PC-3 (cell line): ENCODE measurements around the gene OR2T5. TPM values are rescaled to one million over a fixed set of nuclear protein-coding genes. Genes with fewer than 3 reads are reported as not detected.
"Not testable (repeated sequence)": the region's sequence is repeated elsewhere in the genome, so short reads cannot be mapped to it uniquely, and the experiment has no call there.

ENCODE experiments used
- ATAC-seq: fragments of 200-7000 bp; cut with Tn5 transposase; 2 replicates; pipeline ENCODE4 v1.9.1; 2020; ENCODE audit warnings: mild to moderate bottlenecking, moderate library complexity
- BruUV-seq: library from RNA; stranded (reverse); fragments of 400-500 nt; replicated peaks from 2 replicates; lab custom pipeline; 2021; lab: Mats Ljungman, UMichigan
- CTCF ChIA-PET: fragments of 300-600 bp; sonication (Branson Sonifier 250); formaldehyde crosslinking; loops from one replicate; lab custom pipeline; 2022; ENCODE audit warnings: antibody characterized with exemption; lab: Charles Lee
- POLR2A ChIA-PET: fragments of 300-600 bp; sonication (Branson Sonifier 250); formaldehyde crosslinking; loops from one replicate; lab custom pipeline; 2022; ENCODE audit warnings: antibody characterized with exemption; ENCODE audit not compliant: unreplicated experiment; lab: Charles Lee
- DNase-seq: peaks from one replicate; pipeline ENCODE4 v3.0.0-alpha.2; 2015
- H2AFZ ChIP-seq: fragments of 300-600 bp; sonication (generic); 2 replicates; pipeline ENCODE4 v1.6.0; 2016; ENCODE audit warnings: antibody characterized with exemption, low read length
- H3F3A ChIP-seq: fragments of 300-600 bp; sonication (generic); one replicate; pipeline ENCODE4 v1.6.0; 2017; ENCODE audit warnings: antibody characterized with exemption, low read length, control low read depth, mild to moderate bottlenecking; ENCODE audit not compliant: unreplicated experiment
- H3K27ac ChIP-seq: fragments of 300-600 bp; sonication (generic); 2 replicates; pipeline ENCODE4 v1.5.1; 2016; ENCODE audit warnings: mild to moderate bottlenecking, low read length
- H3K27me3 ChIP-seq: fragments of 300-600 bp; sonication (generic); 2 replicates; pipeline ENCODE4 v1.6.1; 2016; ENCODE audit warnings: low read length, mixed read lengths
- H3K36me3 ChIP-seq: fragments of 300-600 bp; sonication (generic); 2 replicates; pipeline ENCODE4 v1.6.1; 2016; ENCODE audit warnings: low read depth, mixed run types, low read length, mixed read lengths
- H3K4me1 ChIP-seq: fragments of 300-600 bp; sonication (generic); 2 replicates; pipeline ENCODE4 v1.5.1; 2016; ENCODE audit warnings: low read length; ENCODE audit not compliant: insufficient read depth
- H3K4me2 ChIP-seq: fragments of 300-600 bp; sonication (generic); 2 replicates; pipeline ENCODE4 v1.6.0; 2016; ENCODE audit warnings: low read length
- H3K4me3 ChIP-seq: fragments of 300-600 bp; sonication (generic); 2 replicates; pipeline ENCODE4 v1.5.1; 2016; ENCODE audit warnings: mild to moderate bottlenecking, low read length, mixed read lengths
- H3K79me2 ChIP-seq: fragments of 300-600 bp; sonication (generic); 2 replicates; pipeline ENCODE4 v1.6.1; 2017; ENCODE audit warnings: low read length, mixed read lengths
- H3K9ac ChIP-seq: fragments of 300-600 bp; sonication (generic); 2 replicates; pipeline ENCODE4 v1.6.0; 2016; ENCODE audit warnings: mild to moderate bottlenecking, low read length
- H3K9me2 ChIP-seq: fragments of 300-600 bp; sonication (generic); replicated peaks from 2 replicates; pipeline ENCODE4 v1.6.1; 2016; ENCODE audit warnings: mixed run types, low read length, mixed read lengths
- H3K9me3 ChIP-seq: fragments of 300-600 bp; sonication (generic); 2 replicates; pipeline ENCODE4 v1.6.1; 2016; ENCODE audit warnings: low read length, mixed read lengths
- H4K20me1 ChIP-seq: fragments of 300-600 bp; sonication (generic); 2 replicates; pipeline ENCODE4 v1.6.1; 2016; ENCODE audit warnings: low read length, mixed read lengths
- CTCF ChIP-seq: fragments of 300-600 bp; sonication (generic); conservative IDR thresholded peaks from 2 replicates; pipeline ENCODE4 v1.5.1; 2017; ENCODE audit warnings: antibody characterized with exemption, low read depth, mild to moderate bottlenecking, low read length
- EZH2 ChIP-seq: fragments of 300-600 bp; sonication (generic); IDR thresholded peaks from one replicate; pipeline ENCODE4 v1.6.1; 2017; ENCODE audit warnings: antibody characterized with exemption, mild to moderate bottlenecking, low read length; ENCODE audit not compliant: unreplicated experiment
- EZH2phosphoT487 ChIP-seq: fragments of 300-600 bp; sonication (generic); IDR thresholded peaks from 2 replicates; pipeline ENCODE4 v1.6.1; 2018; ENCODE audit warnings: mild to moderate bottlenecking, antibody characterized with exemption, low read length, borderline replicate concordance
- intact Hi-C: fragments of 100-400 bp; cut with micrococcal nuclease; formaldehyde crosslinking; loops from 2 replicates; pipeline ENCODE4 v1.9.0; 2023
- total RNA-seq: library from RNA; depleted of rRNA; stranded (reverse); fragments of >200 nt; gene quantifications from 2 replicates; pipeline ENCODE4 v1.2.3, GENCODE V29; 2014; rRNA removed

Gene OR2T5
- total RNA-seq, 1 experiment from 2014 or later: not detected

GRCh38 chr1:248521856-248522255 is 33.5 kb downstream of the OR2T5 start:
- Histone ChIP-seq H2AFZ (no peak overlapping the region), H3F3A (no peaks in the 10 kb centered on the region), H3K4me3 (no peak overlapping the region), H4K20me1 (no peaks in the 10 kb centered on the region), H3K36me3 (no peaks in the 10 kb centered on the region), H3K9me2 (no peaks in the 10 kb centered on the region), H3K79me2 (no peaks in the 10 kb centered on the region), H3K27ac (no peak overlapping the region), H3K4me2 (no peak overlapping the region), H3K4me1 (no peaks in the 10 kb centered on the region), H3K9me3 (no peaks in the 10 kb centered on the region), H3K27me3 (peaks cover 18% of the 10 kb centered on the region), H3K9ac (no peak overlapping the region)
- TF ChIP-seq CTCF (no peak), EZH2phosphoT487 (no peak), EZH2 (no peak)
- no TSS peak for BruUV-seq
- DNase-seq (no peak), ATAC-seq (no peak)
- intact Hi-C loops: no loop called here
- ChIA-PET POLR2A (no interaction called here), CTCF (no interaction called here)

GRCh38 chr1:248537449-248537848 is 49.1 kb downstream of the OR2T5 start:
- BruUV-seq, intact Hi-C loops: not testable (repeated sequence)

More at GRCh38 chr1:248537449-248537848, 49.1 kb downstream of the OR2T5 start:
- H3K27me3 ChIP-seq, DNase-seq, H3K4me2 ChIP-seq, ATAC-seq, H3K79me2 ChIP-seq, H3K36me3 ChIP-seq, H3K4me3 ChIP-seq, H3K27ac ChIP-seq, H3K9me2 ChIP-seq, H3F3A ChIP-seq, POLR2A ChIA-PET, H3K9me3 ChIP-seq, CTCF ChIA-PET, H2AFZ ChIP-seq, H4K20me1 ChIP-seq, H3K4me1 ChIP-seq, H3K9ac ChIP-seq: not testable (repeated sequence)

Other genes starting within 250 kb of the OR2T5 start
- 0.18 TPM in 1 of 2 replicates, not detected in the other for gene OR2T33, start 210.6 kb upstream of the OR2T5 start, total RNA-seq
- not detected in 2 replicates for gene OR2T12, start 185.2 kb upstream of the OR2T5 start, total RNA-seq
- gene OR2M7, start 164.0 kb upstream of the OR2T5 start, total RNA-seq: not detected in 2 replicates
- not detected in 2 replicates for gene OR14C36, start 139.8 kb upstream of the OR2T5 start, total RNA-seq
- not detected in 2 replicates for gene OR2T4, start 126.9 kb upstream of the OR2T5 start, total RNA-seq
- not detected in 2 replicates for gene OR2T6, start 112.8 kb upstream of the OR2T5 start, total RNA-seq
- not detected in 2 replicates for gene OR2T1, start 85.5 kb upstream of the OR2T5 start, total RNA-seq
- not detected in 2 replicates for gene OR2T2, start 43.0 kb upstream of the OR2T5 start, total RNA-seq
- gene OR2T3, start 15.2 kb upstream of the OR2T5 start, total RNA-seq: not detected in 2 replicates
- not detected in 2 replicates for gene OR2G6, start 19.5 kb downstream of the OR2T5 start, total RNA-seq
- not detected in 2 replicates for gene OR2T29, start 74.2 kb downstream of the OR2T5 start, total RNA-seq
- not detected in 2 replicates for gene OR2T34, start 86.2 kb downstream of the OR2T5 start, total RNA-seq
- gene OR2T10, start 109.1 kb downstream of the OR2T5 start, total RNA-seq: not detected in 2 replicates
- not detected in 2 replicates for gene OR2T11, start 146.5 kb downstream of the OR2T5 start, total RNA-seq
- not detected in 2 replicates for gene OR2T35, start 156.7 kb downstream of the OR2T5 start, total RNA-seq
- not detected in 2 replicates for gene OR2T27, start 166.9 kb downstream of the OR2T5 start, total RNA-seq
- not detected in 2 replicates for gene OR14I1, start 214.2 kb downstream of the OR2T5 start, total RNA-seq